Neural cell (in vitro differentiated cells): ENCODE data around the gene KCNJ10. TPM values are rescaled to one million over a fixed set of nuclear protein-coding genes. Genes with fewer than 3 reads are reported as not detected.

Experiments used
- H2AFZ ChIP-seq: fragments of 200-600, 300-800 bp; sonication (generic), shearing (Covaris generic); 2 replicates; pipeline ENCODE4 v1.6.0; 2014; ENCODE audit warnings: low read depth, mild to moderate bottlenecking, antibody characterized with exemption, low read length, moderate library complexity
- H3F3A ChIP-seq: fragments of 200-600 bp; shearing (Covaris generic); 2 replicates; pipeline ENCODE4 v1.6.1; 2016; ENCODE audit warnings: mild to moderate bottlenecking, moderate library complexity, mixed read lengths, antibody characterized with exemption, low read length; ENCODE audit not compliant: insufficient read depth, poor library complexity, severe bottlenecking
- H3K27ac ChIP-seq: fragments of 200-600, 300-800 bp; sonication (generic), shearing (Covaris generic); 2 replicates; pipeline ENCODE4 v1.5.1; 2014; ENCODE audit warnings: mild to moderate bottlenecking, low read length, moderate library complexity
- H3K27me3 ChIP-seq: fragments of 300-800, 200-600 bp; sonication (generic), shearing (Covaris generic); 2 replicates; pipeline ENCODE4 v1.6.0; 2014; ENCODE audit warnings: mild to moderate bottlenecking, low read depth, low read length, moderate library complexity; ENCODE audit not compliant: insufficient read depth
- H3K36me3 ChIP-seq: fragments of 300-800, 200-600 bp; sonication (generic), shearing (Covaris generic); 2 replicates; pipeline ENCODE4 v1.5.1; 2014; ENCODE audit warnings: mild to moderate bottlenecking, antibody characterized with exemption, low read length, moderate library complexity; ENCODE audit not compliant: insufficient read depth
- H3K4me2 ChIP-seq: fragments of 300-800, 200-600 bp; sonication (generic), shearing (Covaris generic); 2 replicates; pipeline ENCODE4 v1.6.0; 2014; ENCODE audit warnings: mild to moderate bottlenecking, low read length
- H3K4me3 ChIP-seq: fragments of 300-800, 200-600 bp; sonication (generic), shearing (Covaris generic); 2 replicates; pipeline ENCODE4 v1.5.1; 2014; ENCODE audit warnings: mild to moderate bottlenecking, low read length, moderate library complexity
- H3K79me2 ChIP-seq: fragments of 200-600 bp; shearing (Covaris generic); replicated peaks from 2 replicates; pipeline ENCODE4 v1.6.0; 2014; ENCODE audit warnings: mild to moderate bottlenecking, low read length, moderate library complexity; ENCODE audit not compliant: insufficient read depth
- H3K9ac ChIP-seq: fragments of 300-800, 200-600 bp; sonication (generic), shearing (Covaris generic); 2 replicates; pipeline ENCODE4 v1.6.1; 2016; ENCODE audit warnings: mild to moderate bottlenecking, low read length, mixed read lengths
- H3K9me2 ChIP-seq: fragments of 200-600 bp; shearing (Covaris generic); 2 replicates; pipeline ENCODE4 v1.6.1; 2016; ENCODE audit warnings: mild to moderate bottlenecking, low read length, mixed read lengths; ENCODE audit not compliant: insufficient read depth
- H3K9me3 ChIP-seq: fragments of 200-600, 300-800 bp; sonication (generic), shearing (Covaris generic); 2 replicates; pipeline ENCODE4 v1.6.1; 2016; ENCODE audit warnings: mild to moderate bottlenecking, mixed run types, low read length, moderate library complexity, mixed read lengths
- H4K20me1 ChIP-seq: fragments of 200-600 bp; shearing (Covaris generic); 2 replicates; pipeline ENCODE4 v1.6.1; 2016; ENCODE audit warnings: mild to moderate bottlenecking, mixed run types; ENCODE audit not compliant: insufficient read depth
- EP300 ChIP-seq: fragments of 450-650 bp; conservative IDR thresholded peaks from 2 replicates; pipeline ENCODE4 v1.6.1; 2014; ENCODE audit warnings: antibody characterized with exemption, mild to moderate bottlenecking, moderate library complexity; ENCODE audit not compliant: poor library complexity, severe bottlenecking
- EZH2 ChIP-seq: fragments of 200-600, 300-800 bp; shearing (Covaris generic), sonication (generic); IDR thresholded peaks from 2 replicates; pipeline ENCODE4 v1.6.1; 2014; ENCODE audit warnings: antibody characterized with exemption, low read length, borderline replicate concordance, mild to moderate bottlenecking; ENCODE audit not compliant: insufficient read depth, poor library complexity, severe bottlenecking
- MXI1 ChIP-seq: fragments of 450-650 bp; conservative IDR thresholded peaks from 2 replicates; pipeline ENCODE4 v1.6.1; 2014; ENCODE audit warnings: antibody characterized with exemption, mild to moderate bottlenecking; ENCODE audit not compliant: poor library complexity, severe bottlenecking
- POLR2AphosphoS5 ChIP-seq: IDR thresholded peaks from 2 replicates; pipeline ENCODE4 v1.6.1; 2012
- RAD21 ChIP-seq: fragments of 450-650 bp; conservative IDR thresholded peaks from 2 replicates; pipeline ENCODE4 v1.6.1; 2014; ENCODE audit warnings: antibody characterized with exemption, mild to moderate bottlenecking, moderate library complexity
- SMC3 ChIP-seq: fragments of 450-650 bp; conservative IDR thresholded peaks from 2 replicates; pipeline ENCODE4 v1.6.1; 2014; ENCODE audit warnings: antibody characterized with exemption, mild to moderate bottlenecking, moderate library complexity; ENCODE audit not compliant: poor library complexity
- TAF1 ChIP-seq: IDR thresholded peaks from 2 replicates; pipeline ENCODE4 v1.6.1; 2012; ENCODE audit warnings: low read depth
- polyA plus RNA-seq: library from polyadenylated mRNA; depleted of rRNA; stranded (reverse); fragments of >200 nt; gene quantifications from 2 replicates; pipeline ENCODE4 v1.2.3, GENCODE V29; 2014
- TF ChIP-seq, protein P1 (sequence below): fragments of 450-650 bp; IDR thresholded peaks from 2 replicates; pipeline ENCODE4 v1.5.1; 2014; ENCODE audit warnings: antibody characterized with exemption, mild to moderate bottlenecking, moderate library complexity; ENCODE audit not compliant: poor library complexity, severe bottlenecking
- TF ChIP-seq, protein P2 (sequence below): IDR thresholded peaks from 2 replicates; pipeline ENCODE4 v1.6.1; 2012; ENCODE audit warnings: borderline replicate concordance

Gene KCNJ10
- polyA plus RNA-seq, 1 donor from 2014 or later = not detected

DNA sequence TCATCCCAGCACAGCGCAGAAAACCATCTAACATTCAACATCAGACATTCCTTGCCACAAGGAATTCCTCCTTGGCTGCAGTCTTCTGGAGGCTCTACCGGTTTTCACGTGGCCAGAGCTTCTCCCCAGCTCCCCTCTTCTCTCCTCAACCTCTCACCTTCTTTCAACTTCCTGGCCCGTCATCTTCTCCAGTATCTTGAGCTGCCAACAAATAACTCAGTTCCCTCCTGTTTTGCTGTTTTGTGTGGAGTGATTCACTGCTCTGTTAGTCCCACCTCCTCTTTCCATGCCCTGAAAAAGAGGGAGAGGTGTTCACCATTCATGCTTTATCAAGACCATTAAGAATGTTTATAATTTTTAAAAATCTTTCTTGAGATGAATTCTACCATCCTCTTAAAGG, 70.8 kb downstream of the KCNJ10 start:
- TF ChIP-seq POLR2AphosphoS5 (no peak), EP300 (no peak), MXI1 (no peak), SMC3 (no peak), EZH2 (no peak), RAD21 (no peak), TAF1 (no peak)
- TF ChIP-seq, protein P1, sequence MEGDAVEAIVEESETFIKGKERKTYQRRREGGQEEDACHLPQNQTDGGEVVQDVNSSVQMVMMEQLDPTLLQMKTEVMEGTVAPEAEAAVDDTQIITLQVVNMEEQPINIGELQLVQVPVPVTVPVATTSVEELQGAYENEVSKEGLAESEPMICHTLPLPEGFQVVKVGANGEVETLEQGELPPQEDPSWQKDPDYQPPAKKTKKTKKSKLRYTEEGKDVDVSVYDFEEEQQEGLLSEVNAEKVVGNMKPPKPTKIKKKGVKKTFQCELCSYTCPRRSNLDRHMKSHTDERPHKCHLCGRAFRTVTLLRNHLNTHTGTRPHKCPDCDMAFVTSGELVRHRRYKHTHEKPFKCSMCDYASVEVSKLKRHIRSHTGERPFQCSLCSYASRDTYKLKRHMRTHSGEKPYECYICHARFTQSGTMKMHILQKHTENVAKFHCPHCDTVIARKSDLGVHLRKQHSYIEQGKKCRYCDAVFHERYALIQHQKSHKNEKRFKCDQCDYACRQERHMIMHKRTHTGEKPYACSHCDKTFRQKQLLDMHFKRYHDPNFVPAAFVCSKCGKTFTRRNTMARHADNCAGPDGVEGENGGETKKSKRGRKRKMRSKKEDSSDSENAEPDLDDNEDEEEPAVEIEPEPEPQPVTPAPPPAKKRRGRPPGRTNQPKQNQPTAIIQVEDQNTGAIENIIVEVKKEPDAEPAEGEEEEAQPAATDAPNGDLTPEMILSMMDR = no peak
- TF ChIP-seq, protein P2, sequence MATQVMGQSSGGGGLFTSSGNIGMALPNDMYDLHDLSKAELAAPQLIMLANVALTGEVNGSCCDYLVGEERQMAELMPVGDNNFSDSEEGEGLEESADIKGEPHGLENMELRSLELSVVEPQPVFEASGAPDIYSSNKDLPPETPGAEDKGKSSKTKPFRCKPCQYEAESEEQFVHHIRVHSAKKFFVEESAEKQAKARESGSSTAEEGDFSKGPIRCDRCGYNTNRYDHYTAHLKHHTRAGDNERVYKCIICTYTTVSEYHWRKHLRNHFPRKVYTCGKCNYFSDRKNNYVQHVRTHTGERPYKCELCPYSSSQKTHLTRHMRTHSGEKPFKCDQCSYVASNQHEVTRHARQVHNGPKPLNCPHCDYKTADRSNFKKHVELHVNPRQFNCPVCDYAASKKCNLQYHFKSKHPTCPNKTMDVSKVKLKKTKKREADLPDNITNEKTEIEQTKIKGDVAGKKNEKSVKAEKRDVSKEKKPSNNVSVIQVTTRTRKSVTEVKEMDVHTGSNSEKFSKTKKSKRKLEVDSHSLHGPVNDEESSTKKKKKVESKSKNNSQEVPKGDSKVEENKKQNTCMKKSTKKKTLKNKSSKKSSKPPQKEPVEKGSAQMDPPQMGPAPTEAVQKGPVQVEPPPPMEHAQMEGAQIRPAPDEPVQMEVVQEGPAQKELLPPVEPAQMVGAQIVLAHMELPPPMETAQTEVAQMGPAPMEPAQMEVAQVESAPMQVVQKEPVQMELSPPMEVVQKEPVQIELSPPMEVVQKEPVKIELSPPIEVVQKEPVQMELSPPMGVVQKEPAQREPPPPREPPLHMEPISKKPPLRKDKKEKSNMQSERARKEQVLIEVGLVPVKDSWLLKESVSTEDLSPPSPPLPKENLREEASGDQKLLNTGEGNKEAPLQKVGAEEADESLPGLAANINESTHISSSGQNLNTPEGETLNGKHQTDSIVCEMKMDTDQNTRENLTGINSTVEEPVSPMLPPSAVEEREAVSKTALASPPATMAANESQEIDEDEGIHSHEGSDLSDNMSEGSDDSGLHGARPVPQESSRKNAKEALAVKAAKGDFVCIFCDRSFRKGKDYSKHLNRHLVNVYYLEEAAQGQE = no peak
- Histone ChIP-seq H3K9me2 (no peaks in the 10 kb centered on the region), H3K4me2 (no peak overlapping the region), H3K4me3 (no peak overlapping the region), H3K36me3 (no peaks in the 10 kb centered on the region), H3F3A (no peaks in the 10 kb centered on the region), H3K9ac (no peak overlapping the region), H2AFZ (no peak overlapping the region), H3K27ac (no peak overlapping the region), H4K20me1 (no peaks in the 10 kb centered on the region), H3K9me3 (no peaks in the 10 kb centered on the region), H3K79me2 (no peaks in the 10 kb centered on the region), H3K27me3 (no peaks in the 10 kb centered on the region)

DNA sequence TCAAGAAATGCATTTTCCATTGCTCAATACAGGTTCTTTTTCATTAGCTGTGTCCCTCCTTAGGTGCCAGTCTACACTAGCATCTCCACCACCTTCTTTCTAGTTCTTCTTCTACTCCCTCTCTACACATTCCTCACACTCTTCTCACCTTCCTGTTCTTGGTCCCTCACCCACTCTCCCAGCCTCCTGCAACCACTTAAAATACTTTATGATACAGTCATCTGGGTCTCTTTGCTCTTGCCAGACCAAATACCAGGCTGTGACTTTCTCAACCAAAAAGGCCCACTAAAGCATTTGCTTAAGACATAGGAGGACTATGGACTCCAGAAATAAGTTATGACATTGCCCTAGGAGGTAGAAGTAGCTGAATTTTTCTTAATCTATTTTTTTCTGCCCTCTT, 73.3 kb downstream of the KCNJ10 start:
- no peaks in the 10 kb centered on the region for H3K79me2 ChIP-seq
- no peak overlapping the region for H3K9ac ChIP-seq
- H3K9me2 ChIP-seq = no peaks in the 10 kb centered on the region
- no peaks in the 10 kb centered on the region for H3K36me3 ChIP-seq
- H3K4me3 ChIP-seq = no peak overlapping the region
- no peak overlapping the region for H3K27ac ChIP-seq
- H3K9me3 ChIP-seq = no peaks in the 10 kb centered on the region
- H3K4me2 ChIP-seq = no peak overlapping the region
- no peak for TF ChIP-seq TAF1
- TF ChIP-seq, protein P1 = no peak
- no peak for TF ChIP-seq EZH2
- TF ChIP-seq RAD21 = no peak
- TF ChIP-seq MXI1 = no peak
- no peak for TF ChIP-seq POLR2AphosphoS5
- no peak for TF ChIP-seq EP300
- TF ChIP-seq SMC3 = no peak
- TF ChIP-seq, protein P2 = no peak
- no peak overlapping the region for H2AFZ ChIP-seq
- no peaks in the 10 kb centered on the region for H3F3A ChIP-seq
- H4K20me1 ChIP-seq = no peaks in the 10 kb centered on the region
- H3K27me3 ChIP-seq = no peaks in the 10 kb centered on the region
